Measurements from ENCODE around the gene CTU2. TPM values are rescaled to one million over a fixed set of nuclear protein-coding genes. Genes with fewer than 3 reads are reported as not detected.

The CTU2 gene
- polyA plus RNA-seq, 3 donors from 2014 or later = 21.4 to 23.0 (median 22.0) TPM

DNA sequence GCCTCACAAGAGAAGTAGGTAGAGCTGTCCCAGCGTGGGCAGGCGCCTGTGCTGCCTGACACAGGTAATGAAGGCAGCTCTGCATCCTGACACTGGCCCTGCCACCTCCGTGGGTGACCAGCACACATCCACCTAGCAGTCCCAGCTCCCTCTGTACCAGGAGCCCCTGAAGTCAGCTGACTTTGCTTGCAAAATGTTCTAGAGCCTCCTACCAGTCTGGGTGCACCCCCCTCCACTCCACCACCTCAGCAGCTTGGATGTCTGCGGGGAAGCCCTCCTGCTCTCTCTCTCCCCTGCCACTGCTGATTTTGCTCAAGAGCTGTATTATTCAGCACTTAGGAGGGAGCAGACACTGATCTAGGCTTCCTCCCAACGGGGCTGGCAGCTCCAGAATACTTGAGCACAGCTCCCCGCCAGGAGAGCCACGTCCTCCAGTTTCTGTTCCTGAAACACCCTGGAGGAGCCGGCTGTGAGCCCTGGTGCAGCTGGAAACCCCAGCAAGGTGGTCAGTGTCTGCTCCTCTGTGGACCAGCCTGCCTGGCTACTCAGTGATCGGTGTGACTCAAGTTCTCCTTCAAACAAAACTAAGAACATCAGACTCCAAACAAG is 1.1 kb upstream of the CTU2 start:
- peak; percentile 48 to 60 (median 49) for DNase-seq
- peak overlapping the region; percentile 92 to 99 (median 95) for H3K27ac Mint-ChIP-seq
- peaks cover 23 to 53% (median 33%) of the 10 kb centered on the region in 3 donors for H3K27me3 Mint-ChIP-seq (ENCODE audit: low read depth in 3 of 3)
- peak overlapping the region; percentile 81 to 96 (median 89) for H3K4me3 Mint-ChIP-seq
- no peaks in the 10 kb centered on the region for H3K9me3 Mint-ChIP-seq
- peaks cover 0 to 4% (median 3%) of the 10 kb centered on the region in 3 donors for H3K36me3 Mint-ChIP-seq
- peaks cover 61 to 65% of the 10 kb centered on the region in 2 donors for H3K4me1 Mint-ChIP-seq

GRCh38 chr16:88705801-88706228 is 488 bp upstream of the CTU2 start:
- peak in 1 of 3 donors; percentile 37 for DNase-seq
- Mint-ChIP-seq H3K4me1 (peaks cover 58% of the 10 kb centered on the region in 2 donors), H3K27me3 (ENCODE audit: low read depth in 3 of 3) (peaks cover 21 to 50% (median 30%) of the 10 kb centered on the region in 3 donors), H3K4me3 (peak overlapping the region; percentile 81 to 96 (median 89)), H3K27ac (peak overlapping the region; percentile 92 to 99 (median 95)), H3K9me3 (no peaks in the 10 kb centered on the region), H3K36me3 (peaks cover 0 to 4% (median 3%) of the 10 kb centered on the region in 3 donors)

GRCh38 chr16:88706965-88707826 is 893 bp downstream of the CTU2 start:
- H3K4me1 Mint-ChIP-seq = peaks cover 48 to 49% of the 10 kb centered on the region in 2 donors
- peaks cover 0 to 4% (median 3%) of the 10 kb centered on the region in 3 donors for H3K36me3 Mint-ChIP-seq
- H3K9me3 Mint-ChIP-seq = no peaks in the 10 kb centered on the region
- H3K4me3 Mint-ChIP-seq = peak overlapping the region; percentile 62 to 81 (median 78)
- H3K27me3 Mint-ChIP-seq (ENCODE audit: low read depth in 3 of 3) = peaks cover 14 to 39% (median 25%) of the 10 kb centered on the region in 3 donors
- H3K27ac Mint-ChIP-seq = peak overlapping the region; percentile 81 to 92 (median 89)
- DNase-seq = no peak

DNA sequence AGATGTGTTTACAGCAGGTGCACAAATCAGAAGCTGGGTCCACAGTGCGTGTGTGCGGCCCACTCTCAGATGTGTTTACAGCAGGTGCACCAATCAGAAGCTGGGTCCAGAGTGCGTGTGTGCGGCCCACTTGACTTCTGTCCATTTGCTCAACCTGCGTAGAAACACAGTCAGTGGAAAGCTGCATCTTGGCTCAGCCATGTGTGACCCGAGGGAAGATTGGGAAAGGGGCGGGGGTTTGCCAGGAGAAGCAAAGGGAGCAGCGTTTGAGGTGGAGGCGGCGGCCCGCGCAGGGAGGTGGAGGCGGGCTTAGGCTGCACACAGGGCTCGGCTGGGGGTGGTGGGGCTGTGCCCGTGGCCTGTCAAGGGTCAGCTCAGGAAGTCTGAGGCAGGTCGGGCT is 4.3 kb downstream of the CTU2 start:
- Mint-ChIP-seq H3K4me3 (peak overlapping the region in 1 of 5 donors; percentile 6), H3K27ac (peak overlapping the region in 2 of 6 donors; percentile 60 to 68)

GRCh38 chr16:88711750-88712340 is 5.5 kb downstream of the CTU2 start:
- H3K4me3 Mint-ChIP-seq = no peak overlapping the region
- no peaks in the 10 kb centered on the region for H3K36me3 Mint-ChIP-seq
- no peak for DNase-seq
- H3K27me3 Mint-ChIP-seq (ENCODE audit: low read depth in 3 of 3) = peaks cover 0 to 5% (median 2%) of the 10 kb centered on the region in 3 donors
- H3K27ac Mint-ChIP-seq = peak overlapping the region in 2 of 6 donors; percentile 16 to 61
- H3K4me1 Mint-ChIP-seq = peaks cover 12 to 13% of the 10 kb centered on the region in 2 donors
- no peaks in the 10 kb centered on the region for H3K9me3 Mint-ChIP-seq

More for the DNA sequence above, 4.3 kb downstream of the CTU2 start:
- no peak for DNase-seq
- no peaks in the 10 kb centered on the region for H3K36me3 Mint-ChIP-seq
- peaks cover 15% of the 10 kb centered on the region in 2 donors for H3K4me1 Mint-ChIP-seq
- peaks cover 0 to 6% (median 2%) of the 10 kb centered on the region in 3 donors for H3K27me3 Mint-ChIP-seq (ENCODE audit: low read depth in 3 of 3)
- H3K9me3 Mint-ChIP-seq = no peaks in the 10 kb centered on the region

GRCh38 chr16:88712362-88712979 is 6.2 kb downstream of the CTU2 start:
- no peak overlapping the region for H3K4me3 Mint-ChIP-seq
- peaks cover 0 to 4% (median 1%) of the 10 kb centered on the region in 3 donors for H3K27me3 Mint-ChIP-seq (ENCODE audit: low read depth in 3 of 3)
- H3K9me3 Mint-ChIP-seq = no peaks in the 10 kb centered on the region
- H3K36me3 Mint-ChIP-seq = peaks cover 3 to 5% (median 4%) of the 10 kb centered on the region in 3 donors
- peaks cover 5 to 7% of the 10 kb centered on the region in 2 donors for H3K4me1 Mint-ChIP-seq
- no peak for DNase-seq
- no peak overlapping the region for H3K27ac Mint-ChIP-seq

DNA sequence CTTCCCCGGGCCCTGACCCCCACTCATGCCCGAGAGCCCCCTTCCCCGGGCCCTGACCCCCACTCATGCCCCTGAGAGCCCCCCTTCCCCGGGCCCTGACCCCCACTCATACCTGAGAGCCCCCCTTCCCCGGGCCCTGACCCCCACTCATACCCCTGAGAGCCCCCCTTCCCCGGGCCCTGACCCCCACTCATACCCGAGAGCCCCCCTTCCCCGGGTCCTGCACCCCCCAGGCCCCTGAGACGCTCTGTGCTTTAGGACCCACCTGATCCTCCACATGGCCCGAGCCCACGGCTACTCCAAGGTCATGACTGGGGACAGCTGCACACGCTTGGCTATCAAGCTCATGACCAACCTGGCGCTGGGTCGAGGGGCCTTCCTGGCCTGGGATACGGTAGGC is 6.8 kb downstream of the CTU2 start:
- no peak overlapping the region for H3K4me3 Mint-ChIP-seq
- peaks cover 6 to 8% of the 10 kb centered on the region in 2 donors for H3K4me1 Mint-ChIP-seq
- peaks cover 0 to 6% (median 1%) of the 10 kb centered on the region in 3 donors for H3K27me3 Mint-ChIP-seq (ENCODE audit: low read depth in 3 of 3)
- H3K36me3 Mint-ChIP-seq = peaks cover 3 to 5% (median 4%) of the 10 kb centered on the region in 3 donors
- DNase-seq = no peak
- no peak overlapping the region for H3K27ac Mint-ChIP-seq
- H3K9me3 Mint-ChIP-seq = no peaks in the 10 kb centered on the region

DNA sequence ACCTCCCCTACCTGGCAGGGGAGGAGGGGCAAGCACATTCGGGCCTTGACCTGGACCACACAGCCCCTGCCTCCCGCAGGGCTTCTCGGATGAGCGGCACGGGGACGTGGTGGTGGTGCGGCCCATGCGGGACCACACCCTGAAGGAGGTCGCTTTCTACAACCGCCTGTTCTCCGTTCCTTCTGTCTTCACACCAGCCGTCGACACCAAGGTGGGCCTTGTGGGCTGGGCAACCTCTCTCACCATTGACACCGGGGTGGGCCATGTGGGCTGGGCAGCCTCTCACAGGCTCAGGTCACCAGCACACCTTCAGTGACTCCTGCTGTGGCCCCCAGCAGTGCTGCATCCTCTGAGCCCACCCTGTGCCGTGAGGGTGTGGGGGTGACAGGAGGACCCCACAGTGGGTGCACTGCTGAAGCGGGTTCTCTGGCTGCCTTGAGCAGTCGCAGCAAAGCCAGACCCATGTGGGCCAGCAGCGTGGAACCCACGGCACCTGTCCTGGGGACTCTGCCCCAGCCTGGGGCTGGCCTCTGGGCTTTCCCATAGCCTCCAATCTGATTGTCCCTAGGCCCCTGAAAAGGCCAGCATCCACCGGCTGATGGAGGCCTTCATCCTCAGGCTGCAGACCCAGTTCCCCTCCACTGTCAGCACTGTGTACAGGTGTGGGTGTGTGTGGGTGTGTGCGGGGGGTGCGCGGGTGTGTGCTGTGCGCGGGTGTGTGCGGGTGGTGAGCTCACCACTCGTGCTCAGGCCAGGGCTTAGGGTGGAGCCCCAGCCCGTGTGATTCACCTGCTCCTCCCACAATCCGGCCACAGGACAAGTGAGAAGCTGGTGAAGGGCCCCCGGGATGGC is 7.5 kb downstream of the CTU2 start:
- peaks cover 0 to 6% (median 1%) of the 10 kb centered on the region in 3 donors for H3K27me3 Mint-ChIP-seq (ENCODE audit: low read depth in 3 of 3)
- H3K4me3 Mint-ChIP-seq = no peak overlapping the region
- peak overlapping the region in 1 of 6 donors; percentile 57 for H3K27ac Mint-ChIP-seq
- DNase-seq = no peak
- peaks cover 9 to 12% of the 10 kb centered on the region in 2 donors for H3K4me1 Mint-ChIP-seq
- peaks cover 3 to 5% (median 4%) of the 10 kb centered on the region in 3 donors for H3K36me3 Mint-ChIP-seq
- H3K9me3 Mint-ChIP-seq = no peaks in the 10 kb centered on the region

DNA sequence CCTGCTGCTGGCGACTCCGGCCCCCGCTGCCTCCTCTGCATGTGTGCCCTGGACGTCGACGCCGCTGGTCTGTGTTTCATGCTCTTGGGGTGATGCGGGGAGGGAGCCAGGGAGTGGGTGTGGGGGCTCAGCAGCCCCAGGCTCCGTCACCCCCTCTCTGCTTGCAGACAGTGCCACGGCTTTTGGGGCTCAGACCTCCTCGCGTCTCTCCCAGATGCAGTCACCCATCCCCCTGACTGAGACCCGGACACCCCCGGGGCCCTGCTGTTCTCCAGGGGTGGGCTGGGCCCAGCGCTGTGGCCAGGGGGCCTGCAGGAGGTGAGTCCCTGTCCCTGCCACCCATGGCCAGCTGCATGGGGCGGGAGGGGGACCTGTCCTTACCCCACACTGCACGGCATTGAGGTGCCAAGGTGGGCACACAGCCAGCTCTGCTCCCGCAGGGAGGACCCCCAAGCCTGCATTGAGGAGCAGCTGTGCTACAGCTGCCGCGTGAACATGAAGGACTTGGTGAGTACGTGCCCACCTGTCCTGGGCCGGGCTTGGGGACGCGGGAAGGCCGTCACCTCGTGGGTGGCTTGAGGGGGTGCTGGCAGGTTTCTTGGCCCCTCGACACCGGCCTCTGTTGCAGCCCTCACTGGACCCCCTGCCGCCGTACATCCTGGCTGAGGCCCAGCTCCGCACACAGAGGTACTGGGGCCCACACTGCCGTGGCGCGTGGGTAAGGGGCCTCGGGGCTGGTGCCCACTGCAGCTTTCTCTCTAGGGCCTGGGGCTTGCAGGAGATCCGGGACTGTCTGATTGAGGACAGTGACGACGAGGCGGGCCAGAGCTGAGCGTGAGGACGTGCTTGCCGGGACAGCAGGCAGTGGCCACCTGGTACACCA is 8.4 kb downstream of the CTU2 start:
- peak overlapping the region in 1 of 6 donors; percentile 65 for H3K27ac Mint-ChIP-seq
- H3K27me3 Mint-ChIP-seq (ENCODE audit: low read depth in 3 of 3) = peaks cover 0 to 6% (median 1%) of the 10 kb centered on the region in 3 donors
- H3K9me3 Mint-ChIP-seq = no peaks in the 10 kb centered on the region
- no peak overlapping the region for H3K4me3 Mint-ChIP-seq
- H3K4me1 Mint-ChIP-seq = peaks cover 9 to 12% of the 10 kb centered on the region in 2 donors
- H3K36me3 Mint-ChIP-seq = peaks cover 3 to 5% (median 4%) of the 10 kb centered on the region in 3 donors
- DNase-seq = no peak

DNA sequence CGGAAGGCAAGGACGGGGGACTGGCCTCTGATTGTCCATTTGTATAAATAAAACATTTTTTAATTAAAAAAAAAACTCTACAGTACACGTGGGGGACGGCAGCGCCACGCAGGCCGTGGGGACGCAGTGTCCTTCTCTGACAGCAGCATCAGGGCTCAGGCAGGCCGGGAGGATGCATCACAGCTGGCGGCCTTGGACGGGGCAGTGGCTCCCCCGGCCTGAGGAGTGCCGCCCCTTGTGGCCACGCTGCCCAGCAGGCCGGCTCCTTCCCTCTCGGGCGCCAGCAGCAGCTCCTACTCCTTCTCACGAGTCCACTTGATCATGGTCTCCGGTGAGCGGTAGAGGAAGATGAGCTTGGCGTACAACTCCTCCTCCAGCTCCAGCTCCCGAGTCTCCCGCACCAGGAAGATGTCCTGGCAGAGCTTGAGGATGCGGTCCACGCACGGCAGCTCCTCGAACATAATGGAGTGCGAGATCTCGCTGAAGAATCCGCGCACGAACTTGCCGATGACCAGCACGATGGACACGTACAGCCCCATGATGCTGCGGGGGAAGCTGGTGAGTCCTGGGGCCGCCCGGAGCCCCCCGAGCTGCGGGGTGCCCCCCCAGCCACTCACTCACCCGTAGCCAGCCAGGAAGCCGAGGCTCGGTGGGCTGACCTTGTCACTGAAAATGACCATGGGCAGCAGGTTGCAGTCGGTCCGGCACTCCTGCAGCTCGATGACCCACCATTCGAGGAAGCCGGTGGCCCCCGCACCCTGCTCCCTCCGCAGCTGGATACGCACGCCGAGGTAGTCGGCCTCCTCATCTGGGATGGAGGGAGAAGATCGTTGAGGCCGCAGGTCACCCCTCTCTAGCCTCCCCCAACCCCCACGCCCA is 9.2 kb downstream of the CTU2 start:
- H3K4me3 Mint-ChIP-seq = no peak overlapping the region
- peak overlapping the region in 1 of 6 donors; percentile 65 for H3K27ac Mint-ChIP-seq
- peaks cover 3 to 5% (median 4%) of the 10 kb centered on the region in 3 donors for H3K36me3 Mint-ChIP-seq
- H3K9me3 Mint-ChIP-seq = no peaks in the 10 kb centered on the region
- H3K27me3 Mint-ChIP-seq (ENCODE audit: low read depth in 3 of 3) = peaks cover 0 to 7% (median 1%) of the 10 kb centered on the region in 3 donors
- H3K4me1 Mint-ChIP-seq = peaks cover 9 to 12% of the 10 kb centered on the region in 2 donors
- DNase-seq = no peak

- Mint-ChIP-seq H3K4me1 (peaks cover 5 to 12% of the 10 kb centered on the region in 2 donors), H3K9me3 (no peaks in the 10 kb centered on the region), H3K36me3 (peaks cover 3 to 5% (median 4%) of the 10 kb centered on the region in 3 donors), H3K4me3 (no peak overlapping the region), H3K27ac (no peak overlapping the region), H3K27me3 (ENCODE audit: low read depth in 3 of 3) (peaks cover 0 to 8% (median 1%) of the 10 kb centered on the region in 3 donors)
- no peak for DNase-seq
These were observed 9.9 kb downstream of the CTU2 start for GRCh38 chr16:88716201-88716600.

Data from immature natural killer cell (primary cell).